K562 (cell line): ENCODE data around the gene FAM171A1. TPM values are rescaled to one million over a fixed set of nuclear protein-coding genes. Genes with fewer than 3 reads are reported as not detected.

Source experiments
- CHD7 ChIP-seq: fragments of 200-600 bp; sonication (generic); IDR thresholded peaks from one replicate; pipeline ENCODE4 v1.6.1; 2012; ENCODE audit warnings: mild to moderate bottlenecking, low read depth, low read length, inconsistent platforms
- ETS1 ChIP-seq: conservative IDR thresholded peaks from 2 replicates; pipeline ENCODE4 v1.6.1; 2011; ENCODE audit warnings: low read depth, mild to moderate bottlenecking, low read length; ENCODE audit not compliant: control insufficient read depth
- ZBTB8A ChIP-seq: fragments of 450-650 bp; IDR thresholded peaks from 2 replicates; pipeline ENCODE4 v1.6.1; 2018; ENCODE audit warnings: mild to moderate bottlenecking, moderate library complexity; ENCODE audit not compliant: partially characterized antibody
- polyA plus RNA-seq, 8 experiments: library from polyadenylated mRNA; depleted of rRNA in 4 of 8; stranded (reverse) in 5 of 8; unstranded in 3 of 8; fragments of >200 nt; fragmentation: Nextera tagmentation in 2 of 8; fragmentation: Illumina TruSeq in 1 of 8; extraction: Ambion mirVana in 2 of 8; extraction: Trizol in 1 of 8; gene quantifications; 2 replicates each; pipeline versions ENCODE4 v1.2.1 to v1.2.3, GENCODE V29; 2011 to 2014; ENCODE audit warnings: inconsistent platforms in 1 of 8, missing spikeins in 1 of 8
- total RNA-seq, 7 experiments: library from RNA; depleted of rRNA in 6 of 7; stranded (reverse); fragments of >200 nt in 6 of 7; fragmentation: Illumina TruSeq in 2 of 7; extraction: Trizol in 2 of 7; gene quantifications; 2 replicates each; pipeline versions ENCODE4 v1.2.1 to v1.2.3, GENCODE V29; 2011 to 2021; ENCODE audit warnings: low replicate concordance in 1 of 7

FAM171A1 gene
- total and polyA plus RNA-seq, 9 of the 15 experiments (the other 6 are each of a cell fraction or from before 2014, with no cell fraction given) = 0.51 to 8.2 (median 4.8) TPM

DNA sequence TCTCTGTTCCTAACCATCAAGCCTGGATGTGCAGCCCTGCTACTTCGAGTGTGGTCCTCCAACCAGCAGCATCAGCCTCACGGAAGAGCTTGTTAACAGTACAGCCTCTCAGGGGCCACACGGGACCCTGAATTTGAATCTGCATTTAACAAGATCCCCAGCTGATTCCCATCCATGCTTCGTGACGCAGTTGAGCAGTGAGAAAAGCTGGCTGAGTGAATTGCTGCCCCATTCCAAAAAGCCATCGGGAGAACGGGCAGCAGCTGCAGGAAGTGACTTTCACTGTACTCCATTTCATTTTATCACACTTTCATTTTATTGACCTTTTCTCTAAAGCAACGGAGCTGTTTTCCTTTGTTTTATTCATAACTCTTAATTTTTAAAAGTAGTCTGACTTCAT, 22.5 kb downstream of the FAM171A1 start (continued):
- no peak for TF ChIP-seq CHD7
- TF ChIP-seq ETS1 = no peak
- TF ChIP-seq ZBTB8A = no peak
